ENCODE data around the gene KLHDC2. TPM values are rescaled to one million over a fixed set of nuclear protein-coding genes. Genes with fewer than 3 reads are reported as not detected.
A peak's percentile ranks its signal among the peaks of the same experiment; 100 is the strongest.
"Not testable (repeated sequence)": the region's sequence is repeated elsewhere in the genome, so short reads cannot be mapped to it uniquely, and the experiment has no call there.

The KLHDC2 gene
- total RNA-seq, 1 experiment from 2014 or later = 24.5 TPM

GRCh38 chr14:49770212-49770817 lies 2.4 kb downstream of the KLHDC2 start:
- CTCF ChIA-PET = no interaction called here
- BruUV-seq (replicated peaks) = TSS peak; percentile 58
- Histone ChIP-seq H3K27ac (ENCODE audit: low read length) (peak overlapping the region; percentile 86), H3K4me3 (ENCODE audit: low read depth in 2 of 2, low read length in 2 of 2) (peak overlapping the region; percentile 81 to 84), H3K9me3 (ENCODE audit: control insufficient read depth, insufficient read depth, low read depth, low read length) (no peaks in the 10 kb centered on the region), H3K4me1 (ENCODE audit: control insufficient read depth, insufficient read depth, low read length) (peaks cover 24% of the 10 kb centered on the region), H3K27me3 (ENCODE audit: control insufficient read depth, insufficient read depth, low read length) (no peaks in the 10 kb centered on the region), H3K36me3 (ENCODE audit: control insufficient read depth, insufficient read depth, low read length) (peaks cover 3% of the 10 kb centered on the region; the same call in 1 of the 2 replicates)
- ATAC-seq (peak; percentile 46), DNase-seq (ENCODE audit: low read depth, low spot score) (no peak)
- TF ChIP-seq CTCF (IDR thresholded peaks at IDR 0.05) (no peak), REST (IDR thresholded peaks at IDR 0.05; ENCODE audit: insufficient read depth in 1 of 2, low read depth in 2 of 2, low read length in 1 of 2) (no peak), TCF7L2 (IDR thresholded peaks at IDR 0.05; ENCODE audit: low read depth, low read length) (peak; percentile 58; the same call in 1 of the 2 replicates), POLR2AphosphoS5 (IDR thresholded peaks at IDR 0.05; ENCODE audit: low read depth, low read length) (peak; percentile 48)
- POLR2A ChIA-PET = interaction anchor here (0.5 to 0.6 kb wide), 3 partner anchors 9 to 342 kb away, joined by 5 to 18 read pairs (median 8); no protein-coding TSS in a partner anchor
- intact Hi-C loops (cut with micrococcal nuclease; ENCODE audit: unreplicated experiment) = no loop called here
- in situ Hi-C loops (cut with HindIII; ENCODE audit: low pct_unique_long_range_greater_than_20kb, low sequenced_read_pairs) = no loop called here

- POLR2A ChIA-PET, CTCF ChIA-PET: not testable (repeated sequence)
Measured at GRCh38 chr14:49771691-49772090, 3.7 kb downstream of the KLHDC2 start.

GRCh38 chr14:49774106-49774505 lies 6.2 kb downstream of the KLHDC2 start:
- peaks cover 4% of the 10 kb centered on the region for H3K36me3 ChIP-seq (ENCODE audit: control insufficient read depth, insufficient read depth, low read length)
- ChIA-PET POLR2A (no interaction called here), CTCF (no interaction called here)
- no peak overlapping the region for H3K27ac ChIP-seq (ENCODE audit: low read length)
- peaks cover 20% of the 10 kb centered on the region for H3K4me1 ChIP-seq (ENCODE audit: control insufficient read depth, insufficient read depth, low read length)
- TF ChIP-seq TCF7L2 (IDR thresholded peaks at IDR 0.05; ENCODE audit: low read depth, low read length) = no peak
- TF ChIP-seq POLR2AphosphoS5 (IDR thresholded peaks at IDR 0.05; ENCODE audit: low read depth, low read length) = no peak
- no peak for TF ChIP-seq REST (IDR thresholded peaks at IDR 0.05; ENCODE audit: insufficient read depth in 1 of 2, low read depth in 2 of 2, low read length in 1 of 2)
- TF ChIP-seq SIN3A (IDR thresholded peaks at IDR 0.05; ENCODE audit: borderline replicate concordance, insufficient read depth, low read depth, low read length) = no peak
- no peak for TF ChIP-seq CTCF (IDR thresholded peaks at IDR 0.05)
- BruUV-seq (replicated peaks) = no TSS peak
- H3K27me3 ChIP-seq (ENCODE audit: control insufficient read depth, insufficient read depth, low read length) = no peaks in the 10 kb centered on the region
- DNase-seq (ENCODE audit: low read depth, low spot score) (no peak), ATAC-seq (no peak)
- H3K4me3 ChIP-seq (ENCODE audit: low read depth in 2 of 2, low read length in 2 of 2) = no peak overlapping the region
- in situ Hi-C loops (cut with HindIII; ENCODE audit: low pct_unique_long_range_greater_than_20kb, low sequenced_read_pairs) = no loop called here
- no peaks in the 10 kb centered on the region for H3K9me3 ChIP-seq (ENCODE audit: control insufficient read depth, insufficient read depth, low read depth, low read length)
- intact Hi-C loops (cut with micrococcal nuclease; ENCODE audit: unreplicated experiment) = no loop called here

More at GRCh38 chr14:49771691-49772090, 3.7 kb downstream of the KLHDC2 start:
- H3K27me3 ChIP-seq (ENCODE audit: control insufficient read depth, insufficient read depth, low read length); intact Hi-C loops (cut with micrococcal nuclease; ENCODE audit: unreplicated experiment); DNase-seq (ENCODE audit: low read depth, low spot score); in situ Hi-C loops (cut with HindIII; ENCODE audit: low pct_unique_long_range_greater_than_20kb, low sequenced_read_pairs); H3K9me3 ChIP-seq (ENCODE audit: control insufficient read depth, insufficient read depth, low read depth, low read length); ATAC-seq; H3K36me3 ChIP-seq (ENCODE audit: control insufficient read depth, insufficient read depth, low read length); BruUV-seq (replicated peaks); H3K4me3 ChIP-seq (ENCODE audit: low read depth in 2 of 2, low read length in 2 of 2): not testable (repeated sequence)
- Histone ChIP-seq H3K4me1 (ENCODE audit: control insufficient read depth, insufficient read depth, low read length) (peaks cover 24% of the 10 kb centered on the region), H3K27ac (ENCODE audit: low read length) (peak overlapping the region; percentile 86)

Data from Panc1 (cell line).